Right lobe of liver (tissue), 4 donors: ENCODE results near the gene GGNBP2.

Experiments used
- POLR2A ChIP-seq: fragments of 450-650 bp; IDR thresholded peaks from one replicate; pipeline ENCODE4 v1.6.1; 2017; ENCODE audit warnings: antibody characterized with exemption, mild to moderate bottlenecking
- TF ChIP-seq, protein P1 (sequence below), 4 donors: fragments of 200-600 bp in 3 of 4; fragments of 450-650 bp in 1 of 4; IDR thresholded peaks; one replicate each; pipeline versions ENCODE4 v1.5.1 to v1.8.0; 2016 to 2022; ENCODE audit warnings: antibody characterized with exemption in 4 of 4, mild to moderate bottlenecking in 2 of 4
- donor health status: DM: no; HTN: no; CAD: no.
- donor health status: DM: no; HTN: no; CAD: no.
- donor health status: DM: no; HTN: yes; CAD: no.

DNA sequence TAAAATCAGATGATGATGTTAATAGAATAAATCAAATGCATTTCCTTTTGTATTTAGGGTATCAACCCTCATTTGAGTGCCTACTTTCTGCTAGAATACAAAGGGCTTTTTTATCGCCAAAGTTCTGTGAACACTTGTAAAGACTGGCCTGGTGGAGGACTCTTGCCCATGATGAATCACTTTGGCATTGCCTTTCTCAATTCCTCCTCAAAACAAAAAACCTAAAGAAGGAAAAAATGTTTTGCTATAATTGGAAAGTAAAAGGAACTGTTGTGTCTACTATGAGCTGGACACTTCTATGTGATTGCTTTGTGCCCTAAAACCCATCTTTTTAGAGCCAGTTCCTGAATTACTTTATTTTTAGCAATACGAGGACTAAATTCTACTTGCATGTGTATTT is 34.0 kb downstream of the GGNBP2 start:
- TF ChIP-seq, protein P1, sequence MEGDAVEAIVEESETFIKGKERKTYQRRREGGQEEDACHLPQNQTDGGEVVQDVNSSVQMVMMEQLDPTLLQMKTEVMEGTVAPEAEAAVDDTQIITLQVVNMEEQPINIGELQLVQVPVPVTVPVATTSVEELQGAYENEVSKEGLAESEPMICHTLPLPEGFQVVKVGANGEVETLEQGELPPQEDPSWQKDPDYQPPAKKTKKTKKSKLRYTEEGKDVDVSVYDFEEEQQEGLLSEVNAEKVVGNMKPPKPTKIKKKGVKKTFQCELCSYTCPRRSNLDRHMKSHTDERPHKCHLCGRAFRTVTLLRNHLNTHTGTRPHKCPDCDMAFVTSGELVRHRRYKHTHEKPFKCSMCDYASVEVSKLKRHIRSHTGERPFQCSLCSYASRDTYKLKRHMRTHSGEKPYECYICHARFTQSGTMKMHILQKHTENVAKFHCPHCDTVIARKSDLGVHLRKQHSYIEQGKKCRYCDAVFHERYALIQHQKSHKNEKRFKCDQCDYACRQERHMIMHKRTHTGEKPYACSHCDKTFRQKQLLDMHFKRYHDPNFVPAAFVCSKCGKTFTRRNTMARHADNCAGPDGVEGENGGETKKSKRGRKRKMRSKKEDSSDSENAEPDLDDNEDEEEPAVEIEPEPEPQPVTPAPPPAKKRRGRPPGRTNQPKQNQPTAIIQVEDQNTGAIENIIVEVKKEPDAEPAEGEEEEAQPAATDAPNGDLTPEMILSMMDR (IDR thresholded peaks at IDR 0.05), result no peak
- TF ChIP-seq POLR2A, result no peak
